ENCODE measurements around the gene KLHL21.

DNA sequence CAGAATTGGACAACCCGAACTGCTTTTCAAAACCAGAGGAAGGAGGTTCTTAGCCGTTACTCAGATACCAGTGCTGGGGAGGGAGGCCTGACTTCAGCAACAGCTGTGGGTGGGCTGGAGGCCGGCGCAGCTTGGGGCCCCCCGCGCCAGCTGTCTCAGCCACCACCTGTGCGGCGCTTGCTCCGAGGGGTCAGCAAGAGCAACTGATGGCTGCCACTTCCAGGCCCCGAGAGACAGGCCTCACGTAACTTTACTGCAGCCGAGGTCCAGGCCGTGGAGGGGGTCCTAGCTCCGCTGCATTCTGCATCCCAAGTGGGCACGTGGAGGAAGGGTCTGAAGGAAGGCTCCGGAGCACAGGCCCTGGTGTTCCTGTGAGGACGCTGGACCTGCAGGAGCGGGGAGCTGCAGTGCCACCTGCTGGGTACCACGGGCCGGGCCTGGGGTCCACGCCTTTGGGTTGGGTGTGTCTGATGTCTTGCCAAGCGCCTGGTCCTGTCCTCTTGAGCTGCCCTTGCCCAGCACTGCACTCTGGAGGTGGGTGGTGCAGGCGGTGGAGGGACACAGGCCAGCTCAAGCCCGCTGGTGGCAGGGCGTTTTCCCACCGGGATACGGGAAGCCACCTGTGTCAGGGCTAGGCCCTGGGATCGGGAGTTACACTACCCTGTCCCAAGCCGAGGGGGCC, 31.8 kb upstream of the KLHL21 start:
- TF ChIP-seq, protein P1, sequence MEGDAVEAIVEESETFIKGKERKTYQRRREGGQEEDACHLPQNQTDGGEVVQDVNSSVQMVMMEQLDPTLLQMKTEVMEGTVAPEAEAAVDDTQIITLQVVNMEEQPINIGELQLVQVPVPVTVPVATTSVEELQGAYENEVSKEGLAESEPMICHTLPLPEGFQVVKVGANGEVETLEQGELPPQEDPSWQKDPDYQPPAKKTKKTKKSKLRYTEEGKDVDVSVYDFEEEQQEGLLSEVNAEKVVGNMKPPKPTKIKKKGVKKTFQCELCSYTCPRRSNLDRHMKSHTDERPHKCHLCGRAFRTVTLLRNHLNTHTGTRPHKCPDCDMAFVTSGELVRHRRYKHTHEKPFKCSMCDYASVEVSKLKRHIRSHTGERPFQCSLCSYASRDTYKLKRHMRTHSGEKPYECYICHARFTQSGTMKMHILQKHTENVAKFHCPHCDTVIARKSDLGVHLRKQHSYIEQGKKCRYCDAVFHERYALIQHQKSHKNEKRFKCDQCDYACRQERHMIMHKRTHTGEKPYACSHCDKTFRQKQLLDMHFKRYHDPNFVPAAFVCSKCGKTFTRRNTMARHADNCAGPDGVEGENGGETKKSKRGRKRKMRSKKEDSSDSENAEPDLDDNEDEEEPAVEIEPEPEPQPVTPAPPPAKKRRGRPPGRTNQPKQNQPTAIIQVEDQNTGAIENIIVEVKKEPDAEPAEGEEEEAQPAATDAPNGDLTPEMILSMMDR (IDR thresholded peaks at IDR 0.05), result peak; percentile 50; the same call in 1 of the 2 replicates
- TF ChIP-seq REST (IDR thresholded peaks at IDR 0.05; ENCODE audit: insufficient read depth in 1 of 2, low read depth in 2 of 2, low read length in 1 of 2), result no peak

All from Panc1 (cell line).